GM23248 (cell line): Measurements from ENCODE around the gene CREB3L1. TPM values are rescaled to one million over a fixed set of nuclear protein-coding genes. Genes with fewer than 3 reads are reported as not detected.

Experiments
- DNase-seq: peaks from one replicate; pipeline ENCODE4 v3.0.0-alpha.2; 2015
- H2AFZ ChIP-seq: fragments of 200-600 bp; sonication (generic); 2 replicates; pipeline ENCODE4 v1.6.1; 2016; ENCODE audit warnings: antibody characterized with exemption
- H3F3A ChIP-seq: fragments of 200-600 bp; sonication (generic); 2 replicates; pipeline ENCODE4 v1.6.1; 2016; ENCODE audit warnings: mild to moderate bottlenecking, antibody characterized with exemption, mixed run types; ENCODE audit not compliant: insufficient read depth
- H3K27ac ChIP-seq: fragments of 200-600 bp; sonication (generic); 2 replicates; pipeline ENCODE4 v1.5.1; 2016; ENCODE audit warnings: mild to moderate bottlenecking
- H3K27me3 ChIP-seq: fragments of 200-600 bp; sonication (generic); replicated peaks from 2 replicates; pipeline ENCODE4 v1.6.1; 2016; ENCODE audit warnings: mild to moderate bottlenecking; ENCODE audit not compliant: insufficient read depth
- H3K36me3 ChIP-seq: fragments of 200-600 bp; sonication (generic); 2 replicates; pipeline ENCODE4 v1.6.1; 2016; ENCODE audit warnings: low read depth, mild to moderate bottlenecking
- H3K4me1 ChIP-seq: fragments of 200-600 bp; sonication (generic); 2 replicates; pipeline ENCODE4 v1.6.1; 2016; ENCODE audit warnings: mild to moderate bottlenecking; ENCODE audit not compliant: insufficient read depth
- H3K4me2 ChIP-seq: fragments of 200-600 bp; sonication (generic); one replicate; pipeline ENCODE4 v1.6.1; 2016; ENCODE audit warnings: mild to moderate bottlenecking; ENCODE audit not compliant: unreplicated experiment
- H3K4me3 ChIP-seq: fragments of 200-600 bp; sonication (generic); 2 replicates; pipeline ENCODE4 v1.5.1; 2016; ENCODE audit warnings: mild to moderate bottlenecking
- H3K79me2 ChIP-seq: fragments of 200-600 bp; sonication (generic); 2 replicates; pipeline ENCODE4 v1.6.1; 2016; ENCODE audit warnings: mild to moderate bottlenecking; ENCODE audit not compliant: insufficient read depth
- H3K9ac ChIP-seq: fragments of 200-600 bp; sonication (generic); 2 replicates; pipeline ENCODE4 v1.6.1; 2016; ENCODE audit warnings: mild to moderate bottlenecking
- H3K9me2 ChIP-seq: fragments of 200-600 bp; sonication (generic); 2 replicates; pipeline ENCODE4 v1.6.1; 2016; ENCODE audit warnings: mixed run types, mild to moderate bottlenecking, moderate library complexity; ENCODE audit not compliant: insufficient read depth
- H3K9me3 ChIP-seq: fragments of 200-600 bp; sonication (generic); one replicate; pipeline ENCODE4 v1.6.1; 2017; ENCODE audit warnings: low read depth
- H4K20me1 ChIP-seq: fragments of 200-600 bp; sonication (generic); 2 replicates; pipeline ENCODE4 v1.6.0; 2016; ENCODE audit not compliant: insufficient read depth
- EZH2 ChIP-seq: fragments of 200-600 bp; sonication (generic); IDR thresholded peaks from 2 replicates; pipeline ENCODE4 v1.6.1; 2018; ENCODE audit warnings: antibody characterized with exemption, mild to moderate bottlenecking; ENCODE audit not compliant: insufficient read depth, poor library complexity, severe bottlenecking
- EZH2phosphoT487 ChIP-seq: fragments of 200-600 bp; sonication (generic); IDR thresholded peaks from 2 replicates; pipeline ENCODE4 v1.6.1; 2018; ENCODE audit warnings: antibody characterized with exemption, moderate library complexity, mild to moderate bottlenecking, low read depth; ENCODE audit not compliant: insufficient read depth
- WGBS, 2 experiments: methylation state at CpG; one replicate each; pipeline ENCODE4 v1.1.6; 2015 to 2017; ENCODE audit warnings: low lambda C conversion rate in 2 of 2, low coverage in 1 of 2; ENCODE audit errors: missing lambda C conversion rate in 2 of 2; 5-methylcytosine and 5-hydroxymethylcytosine counted together
- in situ Hi-C: fragments of 300-500 bp; cut with MboI; formaldehyde crosslinking; loops from 2 replicates; pipeline ENCODE4 v1.15.0; 2020
- polyA plus RNA-seq: library from polyadenylated mRNA; unstranded; fragments of >200 nt; fragmentation: Nextera tagmentation; extraction: Ambion mirVana; gene quantifications from 2 replicates; pipeline ENCODE4 v1.2.1, GENCODE V29; 2016
- total RNA-seq: library from RNA; depleted of rRNA; stranded (reverse); fragments of >200 nt; shearing (Covaris generic); gene quantifications from 2 replicates; pipeline ENCODE4 v1.2.3, GENCODE V29; 2014

The CREB3L1 gene
- total and polyA plus RNA-seq, 2 experiments from 2014 or later, result 37.7 to 146 TPM

DNA sequence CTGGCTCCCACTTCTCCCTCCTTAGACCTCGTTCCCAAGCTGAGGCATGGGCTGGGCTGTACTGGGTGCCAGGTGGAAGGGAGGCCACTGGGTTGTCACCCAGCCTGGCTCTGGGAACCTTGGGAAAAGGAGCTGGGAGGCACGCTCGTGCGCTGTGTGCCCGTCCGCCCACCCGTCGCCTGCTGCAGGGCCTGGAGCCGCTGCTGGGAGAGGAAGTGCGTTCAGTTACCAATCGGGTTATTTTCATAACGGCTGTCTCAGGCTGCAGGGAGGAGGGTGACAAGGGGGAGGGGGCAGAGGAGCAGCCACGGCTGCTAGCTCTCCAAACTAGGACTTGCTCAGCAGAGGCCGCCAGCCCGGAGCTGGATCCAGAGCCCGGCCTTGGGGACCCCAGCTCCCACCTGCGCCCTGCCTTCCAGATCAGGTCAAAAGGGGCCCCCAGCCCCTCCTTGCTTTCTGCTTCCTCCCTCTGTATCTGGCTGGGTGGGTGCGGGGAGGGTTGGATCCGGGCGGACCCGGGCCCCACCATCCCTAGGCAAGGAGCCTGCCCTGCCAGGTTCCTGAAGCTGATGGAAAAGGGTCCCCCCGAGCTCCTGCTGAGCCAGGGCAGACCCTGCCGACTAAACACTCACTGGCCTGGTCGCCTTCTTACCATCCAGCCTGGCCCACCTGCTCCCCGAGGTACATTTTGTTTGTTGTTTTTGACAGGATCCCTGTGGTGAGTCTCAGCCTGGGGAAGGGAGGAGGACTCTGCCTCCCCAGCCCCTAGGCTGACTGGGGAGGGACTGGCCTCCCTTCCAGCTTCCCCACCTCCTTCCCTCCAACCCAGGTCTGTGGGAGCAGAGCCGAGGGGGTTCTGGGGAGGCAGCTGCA lies 84.1 kb downstream of the CREB3L1 start:
- H3F3A ChIP-seq, result peaks cover 12% of the 10 kb centered on the region; the same call in 1 of the 2 replicates
- no peaks in the 10 kb centered on the region for H3K9me2 ChIP-seq
- peak; percentile 87 for DNase-seq
- in situ Hi-C loops, result no loop called here
- H3K79me2 ChIP-seq, result peaks cover 70% of the 10 kb centered on the region
- peak overlapping the region; percentile 52; the same call in 1 of the 2 replicates for H2AFZ ChIP-seq
- H3K27me3 ChIP-seq, result no peaks in the 10 kb centered on the region
- H3K4me1 ChIP-seq, result peaks cover 40% of the 10 kb centered on the region
- H3K36me3 ChIP-seq, result no peaks in the 10 kb centered on the region
- H3K9me3 ChIP-seq, result no peaks in the 10 kb centered on the region
- H3K9ac ChIP-seq, result peak overlapping the region; percentile 74
- H3K27ac ChIP-seq, result peak overlapping the region; percentile 77
- peak overlapping the region; percentile 69 for H3K4me2 ChIP-seq
- peak overlapping the region; percentile 42 for H3K4me3 ChIP-seq
- TF ChIP-seq EZH2phosphoT487, result no peak
- TF ChIP-seq EZH2, result no peak
- H4K20me1 ChIP-seq, result no peaks in the 10 kb centered on the region
- WGBS, 2 experiments, result 8 to 13% methylated on average over 25 to 26 of the region's 26 CpGs

DNA sequence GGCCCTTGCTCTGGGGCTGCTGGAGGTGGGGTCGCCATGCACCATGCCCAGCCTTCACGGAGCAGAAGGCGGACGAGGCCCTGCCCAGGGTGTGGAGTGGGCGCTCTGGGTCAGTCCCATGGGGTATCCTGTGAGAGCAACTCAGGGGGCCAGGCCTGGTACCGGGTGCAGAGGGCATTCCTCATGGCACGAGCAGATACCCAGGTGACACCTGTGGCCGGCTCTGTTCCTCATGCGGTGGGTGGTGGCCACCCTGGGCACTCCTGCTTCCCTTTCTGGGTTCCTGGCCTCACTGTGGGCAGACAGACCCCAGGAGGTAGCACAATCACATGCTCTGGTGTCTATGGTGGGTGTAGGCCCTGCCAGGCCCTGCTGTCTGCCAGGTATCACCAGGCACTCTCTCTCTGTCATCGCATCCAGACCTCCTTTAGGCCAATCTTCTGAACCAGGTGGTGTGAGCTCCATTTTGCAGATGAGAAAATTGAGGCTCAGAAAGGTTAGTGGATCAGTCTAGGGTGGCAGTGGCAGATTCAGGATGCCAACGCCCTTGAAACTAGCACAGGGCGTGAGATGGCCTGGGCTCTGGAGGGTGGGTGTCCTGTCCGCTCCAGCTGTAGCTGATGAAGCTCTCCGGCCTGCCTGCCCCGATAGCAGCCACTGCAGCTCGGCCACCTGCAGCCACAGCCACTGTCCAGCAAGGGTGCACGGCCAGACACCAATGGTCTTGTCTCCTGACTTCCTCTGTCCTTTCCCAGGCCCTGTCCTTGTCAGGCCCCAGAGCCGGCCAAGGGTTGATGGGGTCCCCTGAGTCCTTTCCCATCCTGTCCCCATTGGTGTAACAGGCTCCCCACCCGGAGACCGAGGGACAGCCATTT lies 84.9 kb downstream of the CREB3L1 start:
- H3K9ac ChIP-seq, result peak overlapping the region; percentile 74
- H3K36me3 ChIP-seq, result no peaks in the 10 kb centered on the region
- no peaks in the 10 kb centered on the region for H3K9me2 ChIP-seq
- H3K27me3 ChIP-seq, result no peaks in the 10 kb centered on the region
- peaks cover 61% of the 10 kb centered on the region for H3K79me2 ChIP-seq
- 91 to 92% methylated on average over 20 of the region's 20 CpGs for WGBS, 2 experiments
- no peak for TF ChIP-seq EZH2phosphoT487
- no peak for TF ChIP-seq EZH2
- H3K27ac ChIP-seq, result peak overlapping the region; percentile 65; the same call in 1 of the 2 replicates
- in situ Hi-C loops, result no loop called here
- H3F3A ChIP-seq, result peaks cover 12% of the 10 kb centered on the region; the same call in 1 of the 2 replicates
- no peak overlapping the region for H2AFZ ChIP-seq
- DNase-seq, result no peak
- peak overlapping the region; percentile 26 for H3K4me2 ChIP-seq
- no peaks in the 10 kb centered on the region for H4K20me1 ChIP-seq
- no peaks in the 10 kb centered on the region for H3K9me3 ChIP-seq
- H3K4me3 ChIP-seq, result no peak overlapping the region
- peaks cover 32% of the 10 kb centered on the region for H3K4me1 ChIP-seq

DNA sequence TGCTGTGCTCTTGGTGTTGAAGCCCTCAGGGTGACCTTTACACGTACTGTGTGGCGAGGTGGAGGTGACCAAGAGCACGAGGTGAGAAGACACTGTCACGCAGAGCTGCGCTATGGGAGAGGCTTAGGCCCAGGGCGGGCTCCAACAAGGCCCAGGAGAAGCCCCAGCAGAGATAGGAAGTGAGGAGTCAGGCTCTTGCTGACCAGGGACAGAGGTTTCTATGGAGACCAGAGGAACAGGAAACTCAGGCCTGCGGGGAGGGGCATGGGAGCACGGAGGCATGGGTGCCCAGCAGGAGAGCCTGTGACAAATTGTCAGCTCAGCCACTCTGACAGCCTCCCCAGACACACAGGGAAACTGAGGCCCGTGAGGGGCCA lies 85.6 kb downstream of the CREB3L1 start:
- in situ Hi-C loops, result no loop called here
- peaks cover 12% of the 10 kb centered on the region; the same call in 1 of the 2 replicates for H3F3A ChIP-seq
- peaks cover 55% of the 10 kb centered on the region for H3K79me2 ChIP-seq
- peaks cover 32% of the 10 kb centered on the region for H3K4me1 ChIP-seq
- H3K4me3 ChIP-seq, result no peak overlapping the region
- H3K9me2 ChIP-seq, result no peaks in the 10 kb centered on the region
- no peaks in the 10 kb centered on the region for H3K36me3 ChIP-seq
- no peaks in the 10 kb centered on the region for H3K27me3 ChIP-seq
- 78 to 79% methylated on average over 9 of the region's 9 CpGs for WGBS, 2 experiments
- no peak for TF ChIP-seq EZH2
- no peak for TF ChIP-seq EZH2phosphoT487
- H4K20me1 ChIP-seq, result no peaks in the 10 kb centered on the region
- DNase-seq, result peak; percentile 73
- H3K27ac ChIP-seq, result peak overlapping the region; percentile 65
- no peaks in the 10 kb centered on the region for H3K9me3 ChIP-seq
- no peak overlapping the region for H2AFZ ChIP-seq
- peak overlapping the region; percentile 36 for H3K4me2 ChIP-seq
- H3K9ac ChIP-seq, result peak overlapping the region; percentile 74

DNA sequence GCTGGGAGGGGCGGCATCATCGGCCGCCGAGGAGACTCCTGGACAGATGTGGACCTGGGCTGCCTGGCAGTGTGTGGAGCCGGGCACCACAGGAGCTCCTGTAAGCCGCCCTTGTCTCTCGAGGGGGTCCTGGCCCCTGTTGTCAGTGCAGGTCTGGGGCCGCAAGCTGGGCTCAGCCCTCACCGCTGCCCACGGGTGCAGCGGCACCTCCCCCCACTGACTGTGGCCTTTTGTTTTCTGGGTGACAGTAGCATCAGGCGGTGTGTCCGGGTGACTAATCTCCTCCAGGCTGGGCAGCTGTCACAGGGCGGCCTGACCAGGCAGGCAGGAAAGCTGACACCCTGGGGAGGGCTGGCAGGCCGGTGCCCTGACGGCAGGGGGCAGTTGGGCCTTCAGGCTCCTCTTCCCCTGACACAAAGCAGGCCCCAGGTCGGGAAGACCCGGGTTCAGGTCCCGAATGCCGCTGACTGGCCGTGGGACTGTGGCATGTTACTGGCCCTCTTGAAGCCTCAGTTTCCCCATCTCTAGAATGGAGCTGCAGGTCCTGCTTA lies 86.1 kb downstream of the CREB3L1 start:
- peaks cover 49% of the 10 kb centered on the region for H3K79me2 ChIP-seq
- H3K4me2 ChIP-seq, result peak overlapping the region; percentile 36
- DNase-seq, result peak; percentile 72
- H4K20me1 ChIP-seq, result no peaks in the 10 kb centered on the region
- in situ Hi-C loops, result no loop called here
- WGBS, 2 experiments, result 75 to 77% methylated on average over 21 of the region's 21 CpGs
- peak overlapping the region; percentile 74 for H3K9ac ChIP-seq
- H3F3A ChIP-seq, result peaks cover 12% of the 10 kb centered on the region; the same call in 1 of the 2 replicates
- TF ChIP-seq EZH2phosphoT487 (no peak), EZH2 (no peak)
- no peaks in the 10 kb centered on the region for H3K36me3 ChIP-seq
- no peaks in the 10 kb centered on the region for H3K9me3 ChIP-seq
- no peak overlapping the region for H2AFZ ChIP-seq
- peak overlapping the region; percentile 65 for H3K27ac ChIP-seq
- H3K9me2 ChIP-seq, result no peaks in the 10 kb centered on the region
- H3K4me3 ChIP-seq, result no peak overlapping the region
- peaks cover 32% of the 10 kb centered on the region for H3K4me1 ChIP-seq
- no peaks in the 10 kb centered on the region for H3K27me3 ChIP-seq
